Mammary epithelial cell (primary cell): ENCODE results near the gene IL1F10.

Experiments
- EZH2 ChIP-seq: IDR thresholded peaks from 2 replicates; pipeline ENCODE4 v1.6.1; 2012; ENCODE audit warnings: low read length, inconsistent platforms, borderline replicate concordance
- TF ChIP-seq, protein P1 (sequence below), 2 donors: IDR thresholded peaks in 1 of 2; conservative IDR thresholded peaks in 1 of 2; 2 replicates each; pipeline ENCODE4 v1.5.1; 2011 to 2012; ENCODE audit warnings: inconsistent platforms in 2 of 2, low read length in 2 of 2, mild to moderate bottlenecking in 2 of 2, control low read depth in 1 of 2, low read depth in 1 of 2; ENCODE audit not compliant: insufficient read depth in 1 of 2; ENCODE audit errors: extremely low read depth in 1 of 2

DNA sequence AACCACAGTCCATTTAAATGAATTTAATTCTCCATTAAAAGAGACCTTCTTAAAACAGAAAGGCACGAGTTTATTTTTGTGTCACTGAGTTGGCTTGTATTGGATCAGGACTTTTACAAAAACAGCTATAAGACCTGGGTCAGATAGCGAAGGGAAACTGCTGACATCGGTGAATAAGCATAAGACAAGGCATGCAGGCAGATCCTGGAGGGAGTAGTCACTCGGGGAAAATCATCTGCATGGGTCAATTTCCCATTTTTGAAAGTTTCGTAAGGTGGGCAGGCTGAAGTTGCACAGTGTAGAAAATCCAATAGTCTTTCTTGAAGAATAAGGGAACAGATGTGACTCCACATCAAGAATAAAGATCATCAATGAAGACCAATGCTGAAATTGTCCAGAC is 28.1 kb upstream of the IL1F10 start:
- TF ChIP-seq, protein P1, sequence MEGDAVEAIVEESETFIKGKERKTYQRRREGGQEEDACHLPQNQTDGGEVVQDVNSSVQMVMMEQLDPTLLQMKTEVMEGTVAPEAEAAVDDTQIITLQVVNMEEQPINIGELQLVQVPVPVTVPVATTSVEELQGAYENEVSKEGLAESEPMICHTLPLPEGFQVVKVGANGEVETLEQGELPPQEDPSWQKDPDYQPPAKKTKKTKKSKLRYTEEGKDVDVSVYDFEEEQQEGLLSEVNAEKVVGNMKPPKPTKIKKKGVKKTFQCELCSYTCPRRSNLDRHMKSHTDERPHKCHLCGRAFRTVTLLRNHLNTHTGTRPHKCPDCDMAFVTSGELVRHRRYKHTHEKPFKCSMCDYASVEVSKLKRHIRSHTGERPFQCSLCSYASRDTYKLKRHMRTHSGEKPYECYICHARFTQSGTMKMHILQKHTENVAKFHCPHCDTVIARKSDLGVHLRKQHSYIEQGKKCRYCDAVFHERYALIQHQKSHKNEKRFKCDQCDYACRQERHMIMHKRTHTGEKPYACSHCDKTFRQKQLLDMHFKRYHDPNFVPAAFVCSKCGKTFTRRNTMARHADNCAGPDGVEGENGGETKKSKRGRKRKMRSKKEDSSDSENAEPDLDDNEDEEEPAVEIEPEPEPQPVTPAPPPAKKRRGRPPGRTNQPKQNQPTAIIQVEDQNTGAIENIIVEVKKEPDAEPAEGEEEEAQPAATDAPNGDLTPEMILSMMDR (conservative IDR thresholded peaks at IDR 0.05 in 1 of 2, IDR thresholded peaks at IDR 0.05 in 1 of 2; ENCODE audit: extremely low read depth in 1 of 2, insufficient read depth in 1 of 2, low read depth in 1 of 2, low read length in 2 of 2), result no peak
- TF ChIP-seq EZH2, result no peak
